Stimulated activated CD8-positive, alpha-beta memory T cell treated with anti-CD3 and anti-CD28 coated beads, Interleukin-7, amount 100 ng/mL, for 48 hours (primary cell): Measurements from ENCODE around the gene HHLA2.

Experiments
- DNase-seq, 2 donors: peaks; one replicate each; pipeline ENCODE4 v3.0.0-alpha.2; 2020; ENCODE audit warnings: low read depth in 1 of 2; ENCODE audit errors: extremely low read depth in 1 of 2

Gene HHLA2

DNA sequence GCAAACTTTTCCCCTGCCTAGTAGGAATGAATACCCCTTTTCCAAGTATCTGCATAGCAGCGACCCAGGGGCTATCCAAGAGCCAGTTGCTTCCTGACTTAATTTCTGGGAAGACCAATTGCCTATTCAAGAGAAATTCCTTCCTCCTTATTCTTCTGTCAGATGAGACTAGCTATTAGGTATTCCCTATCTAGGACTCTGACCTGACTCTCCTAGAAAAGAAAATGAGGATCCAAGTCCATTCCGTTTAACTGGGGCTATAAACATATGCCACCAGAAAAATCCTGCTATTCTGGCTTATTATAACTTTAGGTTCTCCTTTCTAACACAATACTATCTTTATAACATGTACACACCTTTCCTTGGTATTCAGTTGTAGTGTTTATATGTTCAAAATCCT lies 1.7 kb downstream of the HHLA2 start:
- no peak for DNase-seq

- no peak for DNase-seq
Observed at GRCh38 chr3:108300103-108300849, 3.9 kb downstream of the HHLA2 start.

GRCh38 chr3:108301695-108302404 lies 5.5 kb downstream of the HHLA2 start:
- DNase-seq: no peak

- no peak for DNase-seq
Observed at GRCh38 chr3:108302570-108302969, 6.2 kb downstream of the HHLA2 start.

GRCh38 chr3:108305484-108306172 lies 9.3 kb downstream of the HHLA2 start:
- DNase-seq: no peak

DNA sequence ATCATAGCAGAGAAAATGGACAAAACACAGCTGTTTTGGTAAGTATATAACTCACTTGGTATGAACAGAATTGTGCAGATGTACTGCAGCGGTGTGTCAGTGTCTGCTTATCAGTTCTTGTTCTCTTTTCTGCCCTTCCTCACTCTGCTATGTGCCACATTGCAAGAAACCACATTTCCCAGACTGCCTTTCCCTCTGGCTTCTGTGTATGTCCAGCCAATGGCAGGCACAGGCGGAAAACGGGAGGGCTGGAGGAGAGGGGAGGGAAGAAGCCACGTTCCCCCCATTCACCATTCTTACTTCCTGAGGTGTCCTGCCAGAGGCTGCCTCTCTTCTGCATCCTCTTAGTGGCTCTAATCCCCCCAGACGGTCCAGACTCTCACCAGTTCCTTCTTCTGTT lies 15.4 kb downstream of the HHLA2 start:
- no peak for DNase-seq

DNA sequence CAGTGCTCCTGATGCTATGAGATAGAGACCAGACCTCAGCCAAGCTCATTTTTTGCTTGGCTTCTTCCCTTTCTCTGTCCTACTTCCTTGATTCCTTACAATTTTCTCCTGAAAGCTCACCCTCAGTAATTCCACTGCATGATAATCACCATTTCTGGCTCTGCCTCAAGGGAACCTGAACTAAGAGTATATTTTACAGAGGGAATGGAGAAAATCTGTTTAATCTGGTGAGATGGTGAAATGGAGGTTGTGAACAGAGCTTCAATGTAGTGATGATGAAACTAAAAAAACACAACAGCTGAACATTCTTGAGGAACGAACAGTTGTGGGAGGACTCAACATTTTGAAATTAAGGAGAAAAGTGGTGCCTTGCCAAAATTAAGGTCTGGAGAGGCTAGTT lies 16.3 kb downstream of the HHLA2 start:
- DNase-seq: no peak

GRCh38 chr3:108315767-108316301 lies 19.5 kb downstream of the HHLA2 start:
- no peak for DNase-seq

DNA sequence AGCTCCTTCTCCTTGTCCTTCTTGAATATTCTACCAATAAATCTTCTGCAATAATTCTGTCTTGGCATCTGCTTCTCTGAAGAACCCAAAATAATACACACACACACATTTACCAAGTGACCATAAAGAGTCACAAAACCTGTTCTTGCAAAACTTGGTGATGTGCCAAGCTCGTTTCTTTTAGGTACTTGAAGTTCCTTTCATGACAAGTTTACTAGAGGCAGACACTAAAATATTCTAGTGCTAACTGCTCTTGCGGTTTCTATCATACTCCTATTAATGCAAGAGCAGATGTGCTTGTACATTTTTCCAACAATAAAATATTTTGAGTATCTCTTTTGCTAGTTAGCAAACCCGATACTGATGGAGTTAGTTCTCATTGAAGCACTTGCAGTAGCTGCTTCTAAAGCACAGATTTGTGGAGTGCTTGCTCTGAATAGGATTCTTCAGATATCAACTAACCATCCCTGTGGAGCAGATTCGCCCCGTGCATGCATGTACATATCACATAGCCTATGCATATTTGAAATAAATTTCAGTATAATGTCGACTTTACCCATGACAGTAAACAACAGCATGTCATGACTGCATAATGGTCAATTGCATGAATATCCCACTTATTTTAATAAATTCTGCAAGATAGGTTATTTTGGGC lies 23.2 kb downstream of the HHLA2 start:
- no peak for DNase-seq

- no peak for DNase-seq
Observed at GRCh38 chr3:108320746-108321350, 24.5 kb downstream of the HHLA2 start.

- no peak for DNase-seq
Observed at GRCh38 chr3:108322352-108322751, 26.0 kb downstream of the HHLA2 start.

GRCh38 chr3:108324177-108324576 lies 27.8 kb downstream of the HHLA2 start:
- DNase-seq: no peak

DNA sequence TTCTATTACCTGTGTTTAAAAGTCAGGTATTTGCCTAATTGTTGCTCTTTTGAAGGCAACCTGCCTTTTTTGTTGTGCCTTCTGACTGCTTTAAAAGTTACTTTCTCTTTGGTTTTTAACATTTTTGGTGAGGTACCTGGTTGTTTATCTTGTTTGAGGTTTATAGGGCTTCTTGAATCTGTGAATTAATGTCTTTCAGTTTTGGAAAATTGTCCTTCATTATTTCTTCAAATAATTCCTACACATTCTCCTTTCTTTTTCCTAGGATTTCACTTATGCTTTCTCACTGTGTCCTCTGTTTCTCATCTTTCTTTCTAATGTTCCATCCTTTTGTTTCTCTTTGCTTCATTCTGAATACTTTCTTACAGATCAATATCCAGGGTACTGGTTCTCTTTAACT lies 30.8 kb downstream of the HHLA2 start:
- no peak for DNase-seq

DNA sequence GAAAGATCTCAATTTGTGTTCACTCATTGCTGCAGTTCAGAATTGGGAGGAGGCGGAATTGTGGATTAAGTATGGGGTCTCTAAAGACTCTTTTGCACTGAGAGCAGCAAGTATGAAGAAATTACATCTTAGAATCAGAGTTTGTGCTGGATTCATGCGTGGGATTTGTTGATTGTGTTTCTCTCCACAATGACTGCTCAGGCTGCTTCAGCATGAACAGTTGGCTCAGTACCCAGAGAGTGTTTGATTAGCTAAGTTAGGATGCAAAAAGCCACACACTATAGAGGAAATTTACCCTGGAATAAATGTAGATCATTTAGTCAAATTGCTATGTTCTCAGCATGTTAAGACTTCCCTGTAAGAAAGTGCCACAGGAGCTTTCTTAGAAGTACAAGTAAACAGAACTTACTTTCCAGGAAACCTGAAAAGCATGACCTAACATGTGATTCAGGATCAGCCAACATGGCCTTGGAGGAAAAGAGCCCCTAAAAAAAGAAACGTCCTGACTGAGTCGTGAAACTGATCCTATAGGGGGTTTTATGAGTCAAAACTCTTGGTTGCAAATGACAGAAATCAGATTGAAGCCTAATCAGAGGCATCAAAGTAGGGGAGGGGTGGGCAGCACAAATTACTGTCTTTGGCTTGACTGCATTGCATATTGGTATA lies 32.6 kb downstream of the HHLA2 start:
- DNase-seq: no peak

GRCh38 chr3:108329508-108329907 lies 33.2 kb downstream of the HHLA2 start:
- no peak for DNase-seq

- no peak for DNase-seq
Observed at GRCh38 chr3:108329947-108330346, 33.6 kb downstream of the HHLA2 start.

- no peak for DNase-seq
Observed at GRCh38 chr3:108331792-108332191, 35.4 kb downstream of the HHLA2 start.

DNA sequence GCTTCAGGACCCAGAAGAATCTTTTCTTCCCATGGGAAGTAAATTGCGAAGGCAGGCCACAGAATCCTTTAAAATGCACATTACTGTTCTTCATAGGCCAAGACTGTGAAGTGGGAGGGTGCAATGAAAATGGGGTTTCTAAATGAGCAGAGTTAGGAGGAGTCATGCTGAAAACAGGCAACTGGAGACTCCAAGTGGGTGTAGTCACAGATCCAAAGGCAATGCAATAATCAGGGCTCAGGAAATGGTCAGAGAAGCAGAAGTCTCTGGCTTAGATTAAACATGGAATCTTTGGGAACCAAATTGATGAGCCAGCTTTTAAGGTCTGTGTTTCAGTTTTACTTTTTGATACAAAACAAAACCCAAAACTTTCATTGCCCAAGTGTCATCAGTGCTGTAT lies 37.6 kb downstream of the HHLA2 start:
- DNase-seq: no peak

DNA sequence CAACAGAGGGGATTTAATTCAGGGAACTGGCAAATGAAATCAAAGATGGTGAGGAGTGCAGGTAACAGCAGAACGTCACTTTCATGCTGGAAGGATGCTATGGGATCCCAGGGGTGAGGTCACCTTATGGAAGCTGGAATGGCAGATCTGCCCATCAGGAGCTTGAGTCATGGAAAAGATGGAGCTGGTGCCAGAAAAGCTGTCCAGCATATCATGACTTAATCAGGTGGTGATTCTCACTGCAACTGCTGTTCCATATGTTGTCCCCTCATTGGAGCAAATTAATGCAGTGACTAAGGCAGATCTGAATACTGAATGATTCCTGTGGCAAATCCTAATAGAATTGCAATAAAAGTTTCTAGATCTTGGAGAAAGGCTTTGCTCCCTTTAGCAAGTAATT lies 38.4 kb downstream of the HHLA2 start:
- no peak for DNase-seq

DNA sequence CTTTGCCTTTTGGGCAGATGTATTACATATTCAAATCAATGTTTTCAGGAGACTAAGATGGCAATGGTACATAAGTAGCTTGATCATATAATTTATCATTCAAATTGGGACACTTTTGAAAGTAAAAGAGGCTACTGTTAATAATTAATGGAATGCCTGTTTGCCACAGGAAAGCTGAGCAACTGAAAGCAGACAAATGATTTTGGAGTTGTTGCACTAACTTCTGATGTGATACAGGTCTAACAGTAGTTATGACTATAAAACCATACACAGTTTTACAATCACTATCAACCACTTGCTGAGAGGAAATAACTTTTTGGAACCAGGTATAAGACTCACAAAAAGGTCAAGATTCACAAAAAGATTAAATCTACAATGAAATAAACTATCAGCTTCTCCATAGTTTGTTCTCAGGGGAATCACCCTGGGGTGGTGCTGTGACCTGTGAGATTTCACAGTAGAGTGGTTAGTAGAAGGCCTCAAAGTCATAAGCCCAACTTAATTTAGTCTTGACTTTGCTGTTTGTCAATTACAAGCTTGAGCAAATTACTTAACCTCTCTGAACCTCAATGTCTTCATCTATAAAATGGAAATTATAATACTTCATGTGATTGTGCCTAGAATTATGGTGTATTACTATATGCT lies 42.7 kb downstream of the HHLA2 start:
- no peak for DNase-seq
